Measurements from ENCODE around the gene CEP131.

DNA sequence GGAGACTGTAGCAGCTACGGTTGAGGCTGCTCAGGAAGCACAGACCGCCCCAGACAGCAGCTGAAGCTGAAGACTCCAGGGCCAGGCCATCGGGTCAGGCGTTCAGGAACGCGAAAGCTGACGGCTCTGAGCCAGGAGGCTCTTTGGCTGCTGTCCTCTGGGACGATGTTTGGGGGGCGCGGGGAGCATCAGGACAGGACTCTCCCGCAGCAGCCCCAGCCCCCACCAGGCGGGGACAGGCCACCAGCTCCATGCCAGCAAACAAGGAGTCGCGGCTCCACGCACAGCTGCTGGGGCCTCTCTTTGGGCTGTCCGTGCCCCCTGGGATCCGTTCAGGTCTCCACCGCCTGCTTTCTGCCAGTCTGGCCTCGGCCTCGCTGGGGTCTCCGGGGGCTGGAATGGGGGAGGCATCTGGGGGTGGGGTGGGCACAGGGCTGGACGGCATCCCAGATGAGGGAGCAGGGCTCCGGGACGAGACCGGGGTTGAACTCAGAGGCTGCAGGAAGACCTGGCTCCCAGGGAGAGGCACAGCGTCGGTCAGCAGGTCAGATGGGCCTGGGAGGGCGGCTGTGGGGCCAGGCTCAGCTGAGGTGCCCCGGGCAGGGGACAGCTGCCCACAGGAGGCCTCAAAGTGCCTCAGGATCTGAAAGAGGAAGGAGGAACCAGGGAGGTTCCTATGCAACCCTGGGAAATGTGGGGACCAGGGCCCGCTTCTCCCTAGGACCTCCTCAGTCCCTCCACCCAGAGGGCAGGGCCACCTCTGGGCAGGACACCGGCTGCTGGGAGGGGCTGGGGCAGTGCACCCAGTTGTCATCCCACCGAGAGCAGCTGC lies 6.3 kb upstream of the CEP131 start:
- no peak for TF ChIP-seq POLR2A (IDR thresholded peaks at IDR 0.05)
- no peak for TF ChIP-seq POLR2AphosphoS5 (IDR thresholded peaks at IDR 0.05)
- TF ChIP-seq EP300 (IDR thresholded peaks at IDR 0.05; ENCODE audit: low read depth), result no peak
- TF ChIP-seq, protein P1, sequence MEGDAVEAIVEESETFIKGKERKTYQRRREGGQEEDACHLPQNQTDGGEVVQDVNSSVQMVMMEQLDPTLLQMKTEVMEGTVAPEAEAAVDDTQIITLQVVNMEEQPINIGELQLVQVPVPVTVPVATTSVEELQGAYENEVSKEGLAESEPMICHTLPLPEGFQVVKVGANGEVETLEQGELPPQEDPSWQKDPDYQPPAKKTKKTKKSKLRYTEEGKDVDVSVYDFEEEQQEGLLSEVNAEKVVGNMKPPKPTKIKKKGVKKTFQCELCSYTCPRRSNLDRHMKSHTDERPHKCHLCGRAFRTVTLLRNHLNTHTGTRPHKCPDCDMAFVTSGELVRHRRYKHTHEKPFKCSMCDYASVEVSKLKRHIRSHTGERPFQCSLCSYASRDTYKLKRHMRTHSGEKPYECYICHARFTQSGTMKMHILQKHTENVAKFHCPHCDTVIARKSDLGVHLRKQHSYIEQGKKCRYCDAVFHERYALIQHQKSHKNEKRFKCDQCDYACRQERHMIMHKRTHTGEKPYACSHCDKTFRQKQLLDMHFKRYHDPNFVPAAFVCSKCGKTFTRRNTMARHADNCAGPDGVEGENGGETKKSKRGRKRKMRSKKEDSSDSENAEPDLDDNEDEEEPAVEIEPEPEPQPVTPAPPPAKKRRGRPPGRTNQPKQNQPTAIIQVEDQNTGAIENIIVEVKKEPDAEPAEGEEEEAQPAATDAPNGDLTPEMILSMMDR (IDR thresholded peaks at IDR 0.05), result no peak
